H1 (cell line): ENCODE measurements around the gene BNC2. TPM values are rescaled to one million over a fixed set of nuclear protein-coding genes. Genes with fewer than 3 reads are reported as not detected.

ENCODE experiments used
- ASH2L ChIP-seq: fragments of 200-600, 300-600 bp; sonication (generic); IDR thresholded peaks from one replicate; pipeline ENCODE4 v1.7.1; 2017; ENCODE audit warnings: low read length
- CEBPB ChIP-seq: IDR thresholded peaks from 2 replicates; pipeline ENCODE4 v1.6.1; 2012; ENCODE audit warnings: low read depth, low read length
- EGR1 ChIP-seq: IDR thresholded peaks from 2 replicates; pipeline ENCODE4 v1.6.1; 2011; ENCODE audit warnings: low read depth, low read length, borderline replicate concordance
- SIRT6 ChIP-seq: IDR thresholded peaks from one replicate; pipeline ENCODE4 v1.7.1; 2012; ENCODE audit warnings: low read length, inconsistent platforms
- SUZ12 ChIP-seq: fragments of 200-600 bp; sonication (generic); IDR thresholded peaks from 2 replicates; pipeline ENCODE4 v1.6.1; 2012; ENCODE audit warnings: mild to moderate bottlenecking, inconsistent platforms, low read length, moderate library complexity, mixed read lengths
- YY1 ChIP-seq: IDR thresholded peaks from 2 replicates; pipeline ENCODE4 v1.6.1; 2011; ENCODE audit warnings: low read depth, mild to moderate bottlenecking, low read length
- polyA plus RNA-seq, 7 experiments: library from polyadenylated mRNA; depleted of rRNA in 3 of 7; stranded (reverse) in 5 of 7; unstranded in 2 of 7; fragments of >200 nt in 5 of 7; fragments of 200-250 nt in 2 of 7; gene quantifications; 1 replicate in 5 of 7; 2 replicates in 1 of 7; 4 replicates in 1 of 7; pipeline versions ENCODE4 v1.2.1 to v1.2.3, GENCODE V29; 2011 to 2013; ENCODE audit warnings: missing spikeins in 2 of 7, mixed read lengths in 2 of 7
- total RNA-seq: library from RNA; stranded (reverse); fragmentation: NEBNext Ultra II Directional; extraction: Animal tissue kit (Norgen Biotek cat#: 25700); gene quantifications from 2 replicates; pipeline ENCODE4 v1.2.1, GENCODE V29; 2021
- TF ChIP-seq, protein P1 (sequence below): IDR thresholded peaks from 2 replicates; pipeline ENCODE4 v1.6.1; 2012; ENCODE audit warnings: low read length, inconsistent platforms

BNC2 gene
- total and polyA plus RNA-seq, 2 of the 8 experiments (the other 6 are each of a cell fraction or from before 2014, with no cell fraction given) = 16.0 to 26.8 TPM

DNA sequence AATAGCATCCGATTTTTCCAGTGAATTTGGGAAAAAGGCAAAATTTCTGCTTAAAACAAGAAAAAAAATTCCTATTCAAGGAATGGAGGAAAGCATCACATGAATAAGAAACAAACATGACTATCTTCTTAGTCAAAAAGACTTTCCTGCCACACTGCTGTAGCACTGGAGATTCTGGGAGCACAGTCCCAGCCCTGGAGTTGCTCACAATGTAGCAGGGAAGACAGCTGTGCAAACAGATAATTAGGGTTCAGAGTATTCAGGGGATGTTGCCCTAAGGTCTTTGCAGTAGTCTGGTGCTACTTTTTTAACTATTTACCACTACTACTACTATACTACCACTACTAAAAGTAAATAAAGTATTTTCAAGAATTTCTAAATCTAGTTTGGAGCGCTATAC, 86.5 kb downstream of the BNC2 start (continued):
- TF ChIP-seq ASH2L (no peak), SIRT6 (no peak), EGR1 (no peak), CEBPB (no peak), YY1 (no peak), SUZ12 (no peak)
- TF ChIP-seq, protein P1, sequence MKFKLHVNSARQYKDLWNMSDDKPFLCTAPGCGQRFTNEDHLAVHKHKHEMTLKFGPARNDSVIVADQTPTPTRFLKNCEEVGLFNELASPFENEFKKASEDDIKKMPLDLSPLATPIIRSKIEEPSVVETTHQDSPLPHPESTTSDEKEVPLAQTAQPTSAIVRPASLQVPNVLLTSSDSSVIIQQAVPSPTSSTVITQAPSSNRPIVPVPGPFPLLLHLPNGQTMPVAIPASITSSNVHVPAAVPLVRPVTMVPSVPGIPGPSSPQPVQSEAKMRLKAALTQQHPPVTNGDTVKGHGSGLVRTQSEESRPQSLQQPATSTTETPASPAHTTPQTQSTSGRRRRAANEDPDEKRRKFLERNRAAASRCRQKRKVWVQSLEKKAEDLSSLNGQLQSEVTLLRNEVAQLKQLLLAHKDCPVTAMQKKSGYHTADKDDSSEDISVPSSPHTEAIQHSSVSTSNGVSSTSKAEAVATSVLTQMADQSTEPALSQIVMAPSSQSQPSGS = no peak
